Left colon (tissue), 2 donors: ENCODE measurements around the gene BZW2. TPM values are rescaled to one million over a fixed set of nuclear protein-coding genes. Genes with fewer than 3 reads are reported as not detected.

Experiments used
- total RNA-seq, 2 donors: library from RNA; stranded (reverse); fragmentation: NEBNext Ultra II Directional; extraction: Animal tissue kit (Norgen Biotek cat#: 25700); gene quantifications; one replicate each; pipeline ENCODE4 v1.2.1, GENCODE V29; 2021
- donor health status: DM: no; HTN: no; CAD: no.
- donor health status: DM: yes; HTN: yes; CAD: no.

BZW2 gene
- total RNA-seq, 2 donors from 2014 or later = 52.9 to 62.3 TPM

Other genes starting within 250 kb of the BZW2 start
- gene CRPPA, start 224.6 kb upstream of the BZW2 start, total RNA-seq = 1 to 10 TPM; 2.6 to 2.7 TPM
- gene SOSTDC1, start 180.4 kb upstream of the BZW2 start, total RNA-seq = 1 to 10 TPM; 6.4 to 7.1 TPM
- not detected for gene LRRC72, start 119.4 kb upstream of the BZW2 start, total RNA-seq
- 10 to 100 TPM; 22.8 to 27.5 TPM for gene ANKMY2, start 427 bp upstream of the BZW2 start, total RNA-seq
- gene TSPAN13, start 107.6 kb downstream of the BZW2 start, total RNA-seq = 10 to 100 TPM; 79.5 to 97.7 TPM
- gene AGR2, start 158.8 kb downstream of the BZW2 start, total RNA-seq = 1,000 to 10,000 TPM in 1 of 2 donors, 100 to 1,000 TPM in 1; 725 to 1,046 TPM
- 100 to 1,000 TPM; 123 to 188 TPM for gene AGR3, start 235.8 kb downstream of the BZW2 start, total RNA-seq